ENCODE measurements around the gene MYBBP1A. TPM values are rescaled to one million over a fixed set of nuclear protein-coding genes. Genes with fewer than 3 reads are reported as not detected.

Gene MYBBP1A
- total RNA-seq, 4 donors from 2014 or later: 25.4 to 148 (median 81.5) TPM

DNA sequence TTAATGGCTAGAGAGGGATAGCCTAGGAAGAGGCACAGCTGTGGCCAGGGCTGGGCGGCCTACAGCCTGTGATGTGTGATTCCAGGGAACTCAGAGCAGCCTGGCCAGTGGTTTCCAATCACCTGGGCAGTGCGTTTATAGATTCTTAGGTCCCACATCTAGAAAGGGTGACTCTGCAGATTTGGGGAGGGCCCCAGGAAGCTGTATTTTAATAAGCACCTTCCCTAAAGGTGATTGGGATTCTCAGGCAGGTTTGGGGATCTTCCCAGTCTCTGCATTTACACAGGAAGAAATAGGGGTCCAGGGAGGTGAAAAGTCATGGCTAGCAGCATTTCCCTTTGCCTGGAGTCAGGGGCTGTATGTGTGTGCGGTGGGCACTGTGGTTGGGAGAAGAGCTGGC, 47.0 kb downstream of the MYBBP1A start:
- 93 to 100% methylated on average over 1 to 3 of the region's 3 CpGs for whole genome bisulfite sequencing, 2 donors (ENCODE audit: low coverage in 1 of 2)
- no peak for DNase-seq
- H3K27me3 ChIP-seq: peaks cover 6% of the 10 kb centered on the region
- intact Hi-C loops (cut with DNase I; ENCODE audit: low total_unique reads): no loop called here
- no peaks in the 10 kb centered on the region for H3K9me3 ChIP-seq
- H3K4me1 ChIP-seq: no peaks in the 10 kb centered on the region
- H3K36me3 ChIP-seq: no peaks in the 10 kb centered on the region
- H3K4me3 ChIP-seq: no peak overlapping the region
- TF ChIP-seq POLR2AphosphoS5 (IDR thresholded peaks at IDR 0.05) (no peak), EP300 (IDR thresholded peaks at IDR 0.05; ENCODE audit: low read depth) (no peak), POLR2A (IDR thresholded peaks at IDR 0.05) (no peak)
- TF ChIP-seq, protein P1, sequence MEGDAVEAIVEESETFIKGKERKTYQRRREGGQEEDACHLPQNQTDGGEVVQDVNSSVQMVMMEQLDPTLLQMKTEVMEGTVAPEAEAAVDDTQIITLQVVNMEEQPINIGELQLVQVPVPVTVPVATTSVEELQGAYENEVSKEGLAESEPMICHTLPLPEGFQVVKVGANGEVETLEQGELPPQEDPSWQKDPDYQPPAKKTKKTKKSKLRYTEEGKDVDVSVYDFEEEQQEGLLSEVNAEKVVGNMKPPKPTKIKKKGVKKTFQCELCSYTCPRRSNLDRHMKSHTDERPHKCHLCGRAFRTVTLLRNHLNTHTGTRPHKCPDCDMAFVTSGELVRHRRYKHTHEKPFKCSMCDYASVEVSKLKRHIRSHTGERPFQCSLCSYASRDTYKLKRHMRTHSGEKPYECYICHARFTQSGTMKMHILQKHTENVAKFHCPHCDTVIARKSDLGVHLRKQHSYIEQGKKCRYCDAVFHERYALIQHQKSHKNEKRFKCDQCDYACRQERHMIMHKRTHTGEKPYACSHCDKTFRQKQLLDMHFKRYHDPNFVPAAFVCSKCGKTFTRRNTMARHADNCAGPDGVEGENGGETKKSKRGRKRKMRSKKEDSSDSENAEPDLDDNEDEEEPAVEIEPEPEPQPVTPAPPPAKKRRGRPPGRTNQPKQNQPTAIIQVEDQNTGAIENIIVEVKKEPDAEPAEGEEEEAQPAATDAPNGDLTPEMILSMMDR (IDR thresholded peaks at IDR 0.05): no peak
- in situ Hi-C loops (cut with MboI; ENCODE audit: low pct_ligation_motif_present in 1 of 4, low pct_unique_long_range_greater_than_20kb in 1 of 4, low sequenced_read_pairs in 3 of 4): no loop called here
- H3K27ac ChIP-seq: no peak overlapping the region

DNA sequence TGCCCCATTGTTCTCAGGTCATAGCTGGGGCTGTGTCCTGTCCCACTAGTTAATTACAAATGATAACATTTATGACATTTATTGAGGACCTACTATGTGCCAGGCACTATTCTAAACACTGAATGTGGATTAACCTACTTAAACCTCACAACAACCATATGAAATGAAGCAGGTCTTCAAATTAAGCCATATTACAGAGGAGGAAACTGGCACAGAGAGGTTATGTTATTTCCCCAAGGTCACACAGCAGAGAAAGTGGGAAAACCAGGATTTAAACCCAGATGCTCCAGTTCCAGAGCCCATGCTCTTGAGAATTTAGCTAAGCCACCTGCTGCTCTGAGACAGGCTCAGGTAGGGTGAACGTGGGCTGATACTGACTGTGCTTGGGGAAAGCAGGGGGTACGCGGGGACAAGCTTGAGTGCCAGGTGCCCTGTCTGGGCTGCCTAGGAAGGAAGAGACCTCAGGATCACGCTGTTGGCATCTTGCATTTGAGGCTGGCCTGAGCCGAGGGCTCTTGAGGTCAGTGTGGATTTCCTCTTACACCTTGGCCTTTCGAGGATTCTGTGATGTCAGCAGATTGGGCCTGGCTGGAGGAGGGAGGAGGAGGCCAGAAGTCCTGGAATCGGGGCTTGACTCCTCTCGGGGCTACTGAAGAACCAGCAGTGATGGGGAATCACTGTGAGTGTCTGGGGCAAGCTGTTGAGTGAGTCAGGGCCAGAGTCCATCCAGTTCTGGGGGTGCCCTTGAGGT, 47.6 kb downstream of the MYBBP1A start:
- H3K36me3 ChIP-seq: no peaks in the 10 kb centered on the region
- H3K27ac ChIP-seq: no peak overlapping the region
- no peak for DNase-seq
- no peak overlapping the region for H3K4me3 ChIP-seq
- peaks cover 12% of the 10 kb centered on the region for H3K27me3 ChIP-seq
- in situ Hi-C loops (cut with MboI; ENCODE audit: low pct_ligation_motif_present in 1 of 4, low pct_unique_long_range_greater_than_20kb in 1 of 4, low sequenced_read_pairs in 3 of 4): no loop called here
- TF ChIP-seq, protein P1 (IDR thresholded peaks at IDR 0.05): no peak
- no peak for TF ChIP-seq POLR2A (IDR thresholded peaks at IDR 0.05)
- TF ChIP-seq EP300 (IDR thresholded peaks at IDR 0.05; ENCODE audit: low read depth): no peak
- no peak for TF ChIP-seq POLR2AphosphoS5 (IDR thresholded peaks at IDR 0.05)
- no peaks in the 10 kb centered on the region for H3K4me1 ChIP-seq
- WGBS, 2 donors (ENCODE audit: low coverage in 1 of 2): 84 to 94% methylated on average over 5 to 8 of the region's 8 CpGs
- H3K9me3 ChIP-seq: no peaks in the 10 kb centered on the region
- intact Hi-C loops (cut with DNase I; ENCODE audit: low total_unique reads): no loop called here

DNA sequence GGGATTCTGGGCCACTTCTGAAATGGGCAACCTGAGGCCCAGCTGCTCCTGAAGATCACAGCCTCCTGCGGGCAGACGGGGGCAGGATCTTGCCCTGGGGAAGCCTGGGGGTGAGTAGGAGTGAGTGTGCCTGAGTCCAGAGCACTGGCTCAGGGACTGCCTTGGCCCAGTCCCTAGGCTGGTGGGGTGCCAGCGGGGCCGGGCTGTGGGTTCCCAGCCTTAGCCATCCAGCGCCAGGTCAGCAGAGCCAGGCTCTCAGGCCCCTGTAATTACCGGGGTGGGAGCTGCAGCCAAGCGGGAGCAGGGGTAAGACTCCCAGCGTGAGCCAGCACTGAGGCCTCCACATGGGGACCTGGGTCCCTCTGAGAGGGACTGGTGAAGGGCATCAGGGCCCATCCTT, 48.3 kb downstream of the MYBBP1A start:
- intact Hi-C loops (cut with DNase I; ENCODE audit: low total_unique reads) (no loop called here), in situ Hi-C loops (cut with MboI; ENCODE audit: low pct_ligation_motif_present in 1 of 4, low pct_unique_long_range_greater_than_20kb in 1 of 4, low sequenced_read_pairs in 3 of 4) (no loop called here)
- DNase-seq: no peak
- 90% methylated on average over 5 of the region's 8 CpGs; no CpG with 5 or more reads in 1 of the 2 donors for WGBS, 2 donors (ENCODE audit: low coverage in 1 of 2)
- no peaks in the 10 kb centered on the region for H3K4me1 ChIP-seq
- no peak overlapping the region for H3K4me3 ChIP-seq
- no peak for TF ChIP-seq POLR2AphosphoS5 (IDR thresholded peaks at IDR 0.05)
- TF ChIP-seq, protein P1 (IDR thresholded peaks at IDR 0.05): no peak
- no peak for TF ChIP-seq EP300 (IDR thresholded peaks at IDR 0.05; ENCODE audit: low read depth)
- no peak for TF ChIP-seq POLR2A (IDR thresholded peaks at IDR 0.05)
- no peaks in the 10 kb centered on the region for H3K36me3 ChIP-seq
- no peaks in the 10 kb centered on the region for H3K9me3 ChIP-seq
- H3K27me3 ChIP-seq: peaks cover 19% of the 10 kb centered on the region
- H3K27ac ChIP-seq: no peak overlapping the region

DNA sequence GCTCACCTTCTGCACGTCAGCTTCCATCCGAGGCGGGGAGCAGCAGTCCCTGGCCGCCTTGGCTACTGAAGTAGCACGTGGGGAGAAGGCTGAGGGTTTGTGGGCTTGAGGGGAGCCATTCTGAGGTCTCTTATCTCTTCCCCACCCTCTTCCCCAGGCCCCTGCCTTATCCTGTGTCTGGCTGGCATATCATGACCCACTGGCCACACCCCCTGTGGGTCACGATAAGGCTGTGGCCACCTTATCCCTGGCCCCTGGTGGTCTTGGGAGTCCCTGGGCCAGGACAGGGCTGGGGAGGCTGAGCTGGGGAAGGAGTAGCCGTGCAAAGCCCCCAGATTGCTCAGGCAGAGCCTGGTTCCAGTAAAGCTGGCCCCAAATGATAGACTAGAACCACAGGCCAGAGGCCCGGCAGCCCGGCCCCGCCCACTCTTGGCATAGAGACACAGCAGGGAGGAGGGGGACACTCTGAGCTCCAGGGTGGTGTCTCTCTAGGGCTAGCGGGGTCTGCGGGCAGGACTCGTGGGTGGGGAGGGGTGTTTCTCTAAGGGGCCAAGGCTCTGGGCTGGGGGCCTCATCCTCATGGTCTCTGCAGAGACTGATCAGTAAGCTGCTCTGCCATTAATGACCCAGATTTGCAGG, 48.9 kb downstream of the MYBBP1A start:
- no peak overlapping the region for H3K4me3 ChIP-seq
- TF ChIP-seq EP300 (IDR thresholded peaks at IDR 0.05; ENCODE audit: low read depth) (no peak), POLR2A (IDR thresholded peaks at IDR 0.05) (no peak), POLR2AphosphoS5 (IDR thresholded peaks at IDR 0.05) (no peak)
- TF ChIP-seq, protein P1 (IDR thresholded peaks at IDR 0.05): no peak
- H3K27me3 ChIP-seq: peaks cover 25% of the 10 kb centered on the region
- no peaks in the 10 kb centered on the region for H3K9me3 ChIP-seq
- DNase-seq: no peak
- no peaks in the 10 kb centered on the region for H3K36me3 ChIP-seq
- 59% methylated on average over 13 of the region's 13 CpGs; no CpG with 5 or more reads in 1 of the 2 donors for WGBS, 2 donors (ENCODE audit: low coverage in 1 of 2)
- no peak overlapping the region for H3K27ac ChIP-seq
- in situ Hi-C loops (cut with MboI; ENCODE audit: low pct_ligation_motif_present in 1 of 4, low pct_unique_long_range_greater_than_20kb in 1 of 4, low sequenced_read_pairs in 3 of 4): no loop called here
- intact Hi-C loops (cut with DNase I; ENCODE audit: low total_unique reads): no loop called here
- H3K4me1 ChIP-seq: no peaks in the 10 kb centered on the region
